ENCODE data around the gene KIAA1549.

Gene KIAA1549

DNA sequence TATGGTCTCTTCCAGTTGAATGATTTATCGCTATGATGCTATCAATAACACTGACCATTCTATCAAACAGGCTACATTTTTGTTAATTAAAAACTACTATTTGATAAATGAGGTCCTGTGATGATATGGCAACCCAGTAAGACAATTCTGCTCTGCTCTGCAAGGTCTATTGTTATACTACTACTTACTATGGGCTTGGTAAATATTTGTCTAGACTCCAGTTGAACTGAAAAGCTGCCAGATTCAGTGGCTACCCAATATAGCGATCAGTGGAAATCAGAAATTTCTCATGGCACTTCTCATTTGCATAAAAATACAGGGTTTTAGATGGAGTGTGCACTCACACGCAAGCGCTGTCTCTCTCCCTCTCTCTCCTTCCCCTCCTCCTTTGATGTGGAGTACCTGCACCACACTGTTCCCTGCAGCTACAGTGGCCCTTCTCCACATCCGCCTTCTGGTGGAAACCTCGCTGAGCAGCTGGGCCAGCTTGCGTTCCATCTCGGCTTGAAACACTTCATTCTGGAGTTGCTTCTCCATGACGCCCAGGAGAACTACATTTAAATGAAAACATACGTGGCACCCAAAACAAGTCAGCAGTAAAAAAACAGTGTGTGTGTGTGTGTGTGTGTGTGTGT is 77.9 kb downstream of the KIAA1549 start:
- DNase-seq = no peak

DNA sequence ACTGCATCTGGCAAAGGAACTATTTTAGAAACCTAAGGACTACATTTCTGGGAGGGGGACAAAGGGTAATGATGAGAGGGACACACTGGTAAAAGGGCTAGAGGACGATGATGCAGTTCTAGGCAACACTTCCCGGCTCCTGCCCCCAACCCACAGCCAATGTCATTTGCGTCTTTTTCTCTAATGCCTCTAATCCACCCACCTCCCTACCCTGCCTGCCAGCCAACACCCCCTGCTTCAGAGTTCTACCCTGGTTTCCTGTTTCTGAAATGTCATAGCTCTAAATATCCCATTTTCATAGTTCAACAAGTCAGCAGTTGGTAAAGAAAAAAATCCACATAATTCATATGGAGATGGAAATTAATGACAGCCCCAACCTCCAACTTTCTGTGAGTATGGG is 79.0 kb downstream of the KIAA1549 start:
- DNase-seq = no peak

DNA sequence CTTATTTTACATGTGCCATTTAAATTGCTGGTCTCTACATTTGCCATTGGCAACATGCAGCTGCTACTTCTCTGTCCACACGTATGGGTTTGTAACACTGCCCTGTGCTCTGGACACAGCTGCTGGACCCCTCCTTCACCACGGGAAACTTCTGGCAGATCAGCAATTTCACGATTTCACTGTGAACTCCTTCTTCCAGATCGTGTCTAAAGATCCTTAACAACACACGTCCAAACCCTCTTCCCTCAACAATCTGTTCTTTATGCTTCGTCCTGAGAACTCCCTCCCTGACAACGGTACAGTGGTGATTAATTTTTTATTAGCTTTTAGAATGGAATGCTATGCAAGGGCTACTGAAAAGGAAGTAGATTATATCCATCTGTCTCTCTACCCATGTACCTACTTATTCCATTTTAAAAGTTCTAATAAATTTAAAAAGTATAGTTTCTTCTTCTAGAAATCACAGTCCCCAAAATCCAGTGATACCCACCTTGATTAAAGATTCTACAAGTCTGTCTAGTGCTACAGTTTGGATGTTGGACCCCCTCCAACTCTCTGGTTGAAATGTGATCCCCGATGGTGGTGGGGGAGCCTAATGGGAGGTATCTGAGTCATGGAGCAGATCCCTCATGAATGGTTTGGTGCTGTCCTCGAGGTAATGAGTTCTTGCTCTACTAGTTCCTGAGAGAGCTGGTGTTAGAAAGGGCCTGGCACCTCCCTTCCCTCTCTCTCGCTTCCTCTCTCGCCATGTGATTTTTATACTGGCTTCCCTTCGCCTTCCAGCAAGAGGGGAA is 81.0 kb downstream of the KIAA1549 start:
- no peak for DNase-seq

DNA sequence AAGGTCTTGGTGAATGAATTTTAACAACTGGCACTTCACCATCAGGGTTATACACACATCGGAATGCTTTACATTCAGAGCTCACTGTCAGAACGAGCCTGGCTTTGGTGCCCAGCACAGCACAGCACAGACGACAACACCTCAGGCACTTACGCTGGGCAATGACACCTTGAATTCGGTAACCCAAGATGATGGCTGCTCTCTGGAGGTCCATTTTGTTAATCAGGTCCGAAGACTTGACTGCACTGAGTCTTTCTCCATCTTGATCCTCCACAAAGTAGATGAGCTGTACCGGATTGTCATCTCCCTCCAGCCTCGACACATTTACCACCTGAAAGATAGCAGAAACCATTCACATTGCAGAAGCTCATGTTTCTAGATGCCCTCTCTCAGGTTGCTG is 82.4 kb downstream of the KIAA1549 start:
- no peak for DNase-seq

DNA sequence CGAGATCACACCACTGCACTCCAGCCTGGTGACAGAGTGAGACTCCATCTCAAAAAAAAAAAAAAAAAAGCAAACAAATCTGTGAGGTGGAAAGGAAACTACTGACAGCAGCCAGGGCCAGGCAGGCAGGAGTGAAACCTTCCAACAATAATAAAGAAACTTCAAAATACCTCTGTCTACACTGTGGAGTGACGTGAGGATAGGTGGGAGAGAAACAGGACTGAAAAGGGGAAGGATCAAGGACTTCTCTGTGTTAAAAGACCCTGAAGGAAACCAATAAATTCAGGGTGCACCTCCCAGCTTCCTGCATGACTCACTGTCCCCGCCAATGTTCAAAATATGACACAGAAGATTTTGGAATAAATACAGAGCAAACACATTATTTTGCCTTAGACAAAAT is 82.9 kb downstream of the KIAA1549 start:
- DNase-seq = no peak

DNA sequence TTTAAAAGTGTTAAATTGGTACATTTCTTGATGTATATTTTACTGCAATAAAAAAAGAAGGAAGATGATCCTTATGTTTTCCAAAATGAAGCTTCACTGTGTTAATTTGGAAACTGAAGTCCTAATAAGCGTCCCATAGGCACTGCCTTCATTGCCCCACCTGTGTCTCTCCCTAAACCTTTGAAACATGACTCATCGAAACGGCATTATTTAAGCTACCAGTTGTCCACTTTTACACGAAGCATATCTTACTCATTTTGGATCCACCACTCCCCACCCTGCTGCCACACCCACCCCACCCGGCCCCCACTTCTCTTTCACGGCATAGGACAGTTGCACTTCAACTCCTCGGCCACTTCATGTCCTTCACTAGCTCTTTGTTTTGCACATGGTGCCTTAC is 85.5 kb downstream of the KIAA1549 start:
- DNase-seq = peak; percentile 29

DNA sequence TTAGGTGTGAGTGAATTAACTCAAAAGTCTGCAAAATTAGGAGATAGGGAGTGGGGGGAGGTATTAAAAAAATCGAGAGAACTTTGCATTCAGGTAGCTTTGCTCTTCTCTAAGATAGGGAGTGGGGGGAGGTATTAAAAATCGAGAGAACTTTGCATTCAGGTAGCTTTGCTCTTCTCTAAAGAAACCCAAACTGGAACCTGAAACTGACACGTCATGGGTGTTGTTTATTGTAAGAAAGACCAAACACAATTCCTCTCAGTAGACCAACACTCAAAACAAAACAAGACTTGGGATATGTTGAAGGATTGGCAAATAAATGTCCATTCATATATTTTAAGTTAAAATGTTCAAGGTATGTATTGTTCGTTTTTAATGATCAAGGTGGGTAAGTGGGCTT is 87.9 kb downstream of the KIAA1549 start:
- no peak for DNase-seq

DNA sequence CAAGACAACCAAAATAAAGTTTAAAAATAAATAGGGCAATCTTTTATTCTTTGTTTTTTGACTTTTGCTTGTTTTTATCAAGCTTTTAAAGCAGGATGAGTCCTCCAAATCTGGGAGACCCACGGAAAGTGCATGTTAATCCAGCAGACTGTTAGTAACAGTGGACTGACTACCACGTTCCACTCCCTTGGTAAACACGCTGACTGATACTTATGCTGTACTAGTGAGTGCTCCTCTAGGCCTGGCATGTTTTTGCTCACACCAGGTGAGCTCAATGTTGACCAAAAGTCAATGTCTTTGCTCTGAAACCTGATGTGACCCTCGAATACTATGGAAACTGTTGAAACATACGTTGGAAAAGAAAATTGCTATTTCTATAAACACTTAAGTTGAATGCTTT is 88.4 kb downstream of the KIAA1549 start:
- no peak for DNase-seq

DNA sequence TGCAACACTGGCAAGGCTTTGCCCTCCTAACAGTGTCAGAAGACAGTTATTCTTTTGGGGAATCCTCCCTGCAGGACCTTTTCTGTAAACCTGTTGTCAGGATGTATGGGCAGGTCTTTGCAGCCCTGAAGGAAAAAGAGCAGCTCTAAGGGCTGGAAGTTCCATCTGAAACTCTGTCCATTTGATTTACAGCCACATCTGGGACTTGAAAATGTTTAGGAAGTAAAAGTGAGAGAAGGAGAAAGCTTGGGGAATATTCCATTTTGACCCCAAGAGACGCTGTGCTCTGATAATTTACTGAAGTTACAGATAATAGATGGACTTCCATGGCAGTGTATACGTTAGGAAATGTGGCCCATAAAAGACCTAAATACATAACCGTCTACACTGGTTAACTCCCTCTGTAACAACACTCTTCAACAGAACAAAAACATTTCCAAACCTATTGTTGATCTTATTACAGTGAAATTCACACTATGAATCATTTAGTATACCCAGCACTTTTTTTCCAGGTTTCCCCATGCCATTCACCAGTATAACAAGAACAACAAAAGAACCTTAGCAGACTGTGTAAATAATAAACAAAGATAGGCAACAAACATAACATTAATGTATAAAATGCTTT is 89.1 kb downstream of the KIAA1549 start:
- no peak for DNase-seq

DNA sequence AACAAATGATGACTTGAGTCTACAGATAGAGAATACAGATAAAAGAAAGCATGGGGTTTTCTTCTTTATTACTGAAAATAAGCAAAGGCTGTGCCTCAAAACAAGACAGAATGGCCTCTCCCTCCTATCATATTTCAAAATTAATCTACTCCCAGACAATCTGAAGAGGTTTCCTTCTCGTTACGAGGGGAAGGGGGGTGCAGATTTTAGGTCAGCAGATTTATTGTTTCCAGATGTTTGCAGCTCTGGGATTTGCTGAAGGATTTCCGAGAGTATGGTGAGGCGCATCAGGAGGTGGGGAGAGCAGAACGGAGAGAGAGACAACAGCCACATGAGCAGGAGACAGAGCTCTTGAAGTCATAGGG is 89.8 kb downstream of the KIAA1549 start:
- no peak for DNase-seq

DNA sequence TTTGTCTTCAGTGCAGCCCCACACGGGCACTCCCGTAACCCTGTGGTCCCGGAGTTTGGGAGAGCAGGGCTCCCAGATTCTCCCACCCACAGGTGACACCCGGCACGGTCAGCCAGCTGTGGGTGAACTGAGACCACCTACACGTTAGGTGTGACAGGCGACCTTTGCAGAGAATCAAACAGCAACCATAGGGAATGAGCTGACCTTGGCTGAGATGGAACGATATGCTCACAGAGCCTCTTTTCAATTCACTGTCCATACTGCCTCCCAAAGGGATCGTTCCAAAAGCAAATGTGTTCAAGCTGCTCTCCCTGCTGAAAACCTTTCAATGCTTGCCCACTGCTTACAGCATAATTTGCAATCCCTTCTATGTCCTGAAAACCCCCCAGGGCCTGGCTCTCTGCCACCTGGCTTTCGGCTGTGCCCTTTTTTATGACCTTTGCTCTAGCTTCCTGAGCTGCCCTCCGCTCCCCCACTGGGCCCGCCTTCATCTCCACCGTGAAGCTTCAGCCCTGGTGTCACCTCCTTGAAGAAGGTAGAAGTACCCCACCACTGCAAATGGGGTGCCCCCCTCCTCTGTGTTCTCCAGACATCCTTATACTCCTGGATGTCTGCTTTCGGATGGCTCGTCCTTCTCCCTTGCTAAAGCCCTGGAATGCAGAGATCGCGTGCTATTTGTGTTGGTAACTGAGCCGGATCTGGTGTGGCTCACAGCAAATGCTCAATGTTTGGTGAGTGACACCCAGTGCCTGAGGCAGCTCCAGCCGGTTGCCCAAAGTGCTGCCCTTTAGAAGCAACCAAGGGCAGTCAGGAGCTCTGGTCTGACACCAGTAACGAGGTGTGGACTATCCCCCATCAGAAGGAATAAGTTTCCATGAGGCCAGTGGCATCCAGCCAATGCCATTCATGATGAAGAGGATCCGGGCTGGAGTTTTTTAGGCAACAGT is 90.4 kb downstream of the KIAA1549 start:
- DNase-seq = no peak

DNA sequence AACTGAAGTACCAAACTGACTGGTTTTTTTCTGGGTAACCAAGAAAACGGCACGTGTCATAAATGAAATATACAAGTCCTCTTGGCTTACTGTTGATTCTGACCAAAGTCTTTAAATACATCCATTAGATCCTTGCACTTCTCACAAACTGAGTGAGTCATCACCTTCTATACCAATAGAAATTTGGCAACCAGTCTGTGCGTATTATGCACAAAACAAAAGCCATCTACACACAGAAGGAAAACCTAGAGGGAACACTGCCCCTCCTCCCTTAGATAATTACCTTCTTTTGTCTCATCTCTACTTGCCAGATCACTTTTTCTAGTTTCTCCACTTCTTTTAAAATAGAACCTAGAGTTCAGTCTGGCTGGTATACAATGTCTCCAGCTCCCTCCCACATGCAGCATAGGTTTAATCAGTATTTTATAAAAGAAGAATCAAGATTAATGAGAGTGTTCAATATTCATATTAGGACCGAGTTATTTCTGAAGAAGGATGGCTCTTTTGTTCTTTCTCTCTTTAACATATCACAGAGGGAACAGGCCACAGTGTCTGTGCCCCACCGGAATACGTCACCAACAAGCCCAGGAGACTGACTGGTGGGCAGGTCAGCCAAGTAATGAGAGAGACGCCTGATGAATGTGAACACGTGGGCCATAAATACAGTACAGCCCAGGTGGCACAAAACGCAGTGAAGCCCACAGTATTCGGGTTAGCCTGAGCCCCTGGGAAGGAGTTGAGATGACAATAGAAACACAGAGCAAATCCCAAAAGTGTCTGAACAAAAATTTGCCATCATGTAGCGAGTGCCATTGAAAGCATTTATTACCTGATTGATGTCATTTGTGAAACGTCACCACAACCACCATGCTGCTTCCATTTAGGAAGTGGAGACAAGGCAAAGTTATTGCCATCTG is 91.3 kb downstream of the KIAA1549 start:
- no peak for DNase-seq

DNA sequence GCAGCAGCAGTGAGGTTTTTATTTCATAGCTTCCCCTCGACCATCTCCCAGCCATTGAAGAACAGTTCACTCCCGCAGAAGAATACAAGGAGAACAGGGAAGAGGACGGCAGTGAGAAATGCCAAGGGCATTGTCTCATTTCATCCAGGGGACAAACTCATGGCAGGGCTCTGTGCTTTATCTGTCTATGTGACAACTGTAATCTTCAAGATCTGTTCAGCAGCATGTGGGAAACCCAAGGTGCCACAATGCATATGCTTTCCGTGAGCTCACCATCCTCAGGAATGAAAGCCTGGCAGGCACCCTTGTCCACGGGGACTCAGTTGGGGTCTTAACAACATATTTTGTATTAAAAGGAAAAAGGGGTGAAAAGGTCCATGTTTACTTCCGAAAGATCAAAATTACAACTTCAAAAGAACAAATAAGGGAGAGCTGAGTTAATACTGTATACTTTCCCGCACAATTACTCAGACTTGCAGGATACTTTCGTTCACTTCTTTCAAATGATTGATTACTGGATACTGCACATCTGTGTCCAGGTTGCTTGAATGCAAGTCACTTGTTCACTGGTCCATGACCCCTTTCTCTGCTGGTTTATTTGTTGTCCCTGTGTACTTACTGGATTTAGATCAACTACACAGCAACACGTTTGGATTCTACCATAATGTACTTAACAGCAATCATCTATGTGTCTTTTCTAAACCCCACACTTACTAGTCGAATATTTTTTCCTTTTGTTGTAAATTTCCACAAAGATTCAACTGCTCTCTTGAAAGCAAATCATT is 93.1 kb downstream of the KIAA1549 start:
- DNase-seq = no peak

DNA sequence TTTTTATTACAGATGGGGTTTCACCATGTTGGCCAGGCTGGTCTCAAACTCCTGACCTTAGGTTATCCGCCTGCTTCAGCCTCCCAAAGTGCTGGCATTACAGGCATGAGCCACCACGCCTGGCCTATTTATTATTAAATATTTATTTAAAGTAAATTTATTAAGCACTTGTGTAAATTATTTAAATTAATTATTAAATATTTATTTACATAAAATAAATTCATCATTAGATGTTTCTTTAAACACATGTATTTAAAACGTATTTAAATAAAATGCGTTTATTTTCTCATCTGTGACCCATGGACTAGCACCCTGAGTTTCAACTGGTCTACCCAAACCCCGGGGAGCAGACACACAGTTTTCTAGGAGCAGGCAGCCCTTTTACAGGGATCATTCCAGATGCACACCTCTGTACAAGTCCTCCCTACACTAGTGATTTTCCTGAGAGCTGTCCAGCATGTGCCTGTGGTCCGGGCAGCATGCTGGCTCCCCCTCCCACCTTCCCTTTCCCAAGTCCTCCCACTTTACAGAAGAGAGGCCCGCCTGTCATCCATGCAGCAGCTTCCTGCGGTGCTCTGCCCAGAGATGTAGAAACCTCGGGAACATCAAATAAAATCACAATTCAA is 94.0 kb downstream of the KIAA1549 start:
- no peak for DNase-seq

DNA sequence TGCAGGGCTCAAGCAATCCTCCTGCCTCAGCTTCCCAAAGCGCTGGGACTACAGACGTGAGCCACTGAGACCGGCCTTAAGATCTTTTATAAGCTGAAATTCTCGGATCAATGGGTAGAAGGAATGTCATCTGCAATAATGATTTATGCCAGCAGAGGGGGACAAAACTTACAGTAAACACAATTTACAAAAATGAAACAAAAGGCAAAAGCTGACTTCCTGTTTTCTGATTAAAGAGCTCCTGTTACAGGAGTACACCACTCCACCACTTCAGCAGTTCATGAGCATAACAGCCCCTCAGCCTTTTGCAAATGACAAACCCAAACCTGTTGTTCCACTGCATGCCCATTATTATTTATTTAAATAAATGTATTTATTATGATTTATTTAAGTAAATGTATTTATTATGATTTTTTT is 94.7 kb downstream of the KIAA1549 start:
- DNase-seq = peak; percentile 94

DNA sequence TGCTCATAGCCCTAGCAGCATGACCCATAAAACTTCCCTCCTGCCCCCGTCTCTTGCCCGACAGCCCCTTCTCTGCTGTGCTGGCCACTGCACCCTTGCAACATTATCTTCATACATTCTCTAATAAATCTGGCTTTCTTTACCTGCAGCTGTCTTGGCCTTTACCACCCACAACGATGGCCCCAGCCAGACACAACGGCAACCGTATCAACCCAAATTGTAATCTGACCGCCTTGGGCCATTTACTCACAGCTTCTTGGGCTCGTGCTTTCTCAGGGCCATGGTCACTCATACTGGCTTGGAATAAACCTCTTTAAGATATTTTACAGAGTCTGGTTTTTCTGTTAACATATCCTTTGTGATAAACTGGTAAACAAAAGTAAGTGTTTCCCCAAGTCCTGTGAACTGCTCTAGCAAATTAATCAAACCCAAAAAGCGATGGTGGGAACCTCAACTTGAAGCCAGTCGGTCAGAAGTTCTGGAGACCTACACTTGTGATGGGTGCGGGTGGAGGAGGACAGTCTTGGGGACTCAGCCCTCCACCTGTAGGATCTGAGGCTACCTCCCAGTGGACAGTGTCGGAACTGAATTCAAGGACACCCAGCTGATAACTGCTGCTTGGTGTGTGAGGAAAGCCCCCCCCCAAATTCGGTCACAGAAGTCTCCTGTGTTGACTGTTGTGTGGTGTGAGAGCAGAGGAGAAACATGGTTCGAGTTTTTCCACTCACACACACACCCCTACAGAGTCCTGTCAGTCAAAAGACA is 95.6 kb downstream of the KIAA1549 start:
- DNase-seq = no peak

DNA sequence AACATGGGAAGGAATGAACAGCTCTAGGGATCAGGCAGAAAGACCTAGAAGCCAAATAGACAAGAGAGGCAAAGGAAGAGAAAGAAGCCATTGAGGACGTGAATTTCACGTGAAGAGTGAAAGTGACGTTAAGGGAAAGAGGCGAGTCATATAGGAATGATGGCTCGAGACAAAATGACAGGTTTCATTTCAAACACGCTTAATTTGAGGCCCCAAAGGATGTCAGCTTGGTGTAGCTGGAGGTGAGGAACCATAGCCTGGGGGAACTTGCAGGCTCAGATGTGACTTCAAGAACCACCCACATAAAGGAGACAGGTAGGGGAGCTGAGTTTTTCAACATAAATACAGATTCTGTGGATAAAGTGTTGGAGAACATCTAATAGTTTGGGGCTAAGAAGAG is 98.9 kb downstream of the KIAA1549 start:
- no peak for DNase-seq

DNA sequence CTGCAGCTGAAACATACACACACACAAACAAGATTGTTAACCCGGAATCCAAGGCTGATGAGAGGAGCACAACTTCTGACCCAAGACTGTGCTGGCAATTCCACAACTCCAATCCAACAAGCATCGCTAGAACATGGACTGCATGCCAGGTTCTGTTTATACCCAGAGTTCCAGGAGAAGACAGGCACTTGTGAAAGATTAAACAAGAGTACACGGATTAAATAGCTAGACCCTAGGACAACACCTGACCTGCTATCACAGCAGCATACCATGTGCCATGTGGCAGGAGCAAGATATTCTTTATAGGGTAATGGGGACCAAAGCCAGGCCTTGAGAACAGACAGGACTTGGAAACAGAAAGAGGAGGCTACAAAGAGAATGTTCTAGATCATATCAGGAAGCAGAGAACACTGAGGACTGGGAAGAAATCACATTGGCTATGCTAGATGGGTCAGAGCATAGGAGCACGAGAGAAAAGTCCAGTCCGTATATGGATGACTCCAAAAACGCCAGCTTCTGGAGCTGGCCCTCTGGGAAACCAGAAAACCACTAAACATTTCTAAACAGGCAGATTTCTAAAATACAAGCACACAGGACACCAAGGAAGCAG is 99.5 kb downstream of the KIAA1549 start:
- no peak for DNase-seq

DNA sequence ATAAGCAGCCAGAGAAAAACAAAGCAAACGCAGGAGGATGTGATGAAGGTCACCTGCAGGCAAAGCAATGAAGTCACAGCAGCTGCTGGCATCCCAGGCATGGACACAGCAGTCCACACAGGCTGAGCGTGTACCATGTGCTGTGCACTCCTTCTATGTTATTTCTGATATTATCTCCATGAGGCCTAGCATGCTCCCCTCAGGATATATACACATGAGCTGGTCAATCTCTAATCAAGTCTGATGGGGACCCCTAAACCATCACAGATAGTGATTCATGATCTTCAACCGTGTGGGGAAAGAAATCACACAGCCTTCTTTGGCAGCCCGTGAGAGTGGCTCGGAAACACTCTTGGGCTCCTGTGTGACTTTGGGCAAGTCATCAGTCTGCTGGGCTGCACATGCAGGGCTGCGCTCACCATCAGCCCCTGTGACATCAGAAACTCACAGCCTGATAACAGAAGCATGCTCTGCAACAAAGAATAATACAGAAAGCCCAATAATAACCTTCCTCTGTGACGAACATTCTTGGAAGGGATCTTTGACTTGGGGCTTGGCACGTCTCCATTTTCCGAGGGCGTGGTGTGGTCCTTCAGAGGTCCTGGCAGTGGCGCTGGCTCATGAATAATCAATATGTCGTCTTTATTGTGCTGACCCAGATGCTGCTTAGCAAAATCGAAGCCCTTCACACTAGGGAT is 100.2 kb downstream of the KIAA1549 start:
- DNase-seq = no peak
